IPS DF 6.9 (cell line): ENCODE measurements around the gene SPC24.

ENCODE experiments used
- DNase-seq: peaks from one replicate; pipeline ENCODE4 v3.0.0-alpha.2; 2013; ENCODE audit warnings: low read depth, low spot score
- H3K27ac ChIP-seq: one replicate; pipeline ENCODE4 v1.5.1; 2013; ENCODE audit warnings: low read length, control low read depth
- H3K27me3 ChIP-seq: 2 replicates; pipeline ENCODE4 v1.6.1; 2013; ENCODE audit warnings: mild to moderate bottlenecking, low read length; ENCODE audit not compliant: control insufficient read depth, insufficient read depth
- H3K36me3 ChIP-seq: 2 replicates; pipeline ENCODE4 v1.6.1; 2013; ENCODE audit warnings: low read length; ENCODE audit not compliant: control insufficient read depth, insufficient read depth
- H3K4me1 ChIP-seq: 2 replicates; pipeline ENCODE4 v1.6.1; 2013; ENCODE audit warnings: low read length; ENCODE audit not compliant: control insufficient read depth, insufficient read depth
- H3K4me3 ChIP-seq: 2 replicates; pipeline ENCODE4 v1.5.1; 2013; ENCODE audit warnings: mild to moderate bottlenecking, low read length
- H3K9me3 ChIP-seq: 2 replicates; pipeline ENCODE4 v1.6.1; 2013; ENCODE audit warnings: low read length, inconsistent platforms; ENCODE audit not compliant: control insufficient read depth, insufficient read depth
- WGBS: extraction: QIAGEN DNeasy Blood & Tissue Kit; methylation state at CpG from one replicate; pipeline ENCODE4 v1.1.7; 2013; ENCODE audit warnings: mixed read lengths, missing lambda C conversion rate; ENCODE audit not compliant: insufficient read length, insufficient coverage; 5-methylcytosine and 5-hydroxymethylcytosine counted together

The SPC24 gene

GRCh38 chr19:11176466-11177193, 21.0 kb upstream of the SPC24 start:
- no peak overlapping the region for H3K4me3 ChIP-seq
- H3K4me1 ChIP-seq, result no peaks in the 10 kb centered on the region
- no peak for DNase-seq
- H3K9me3 ChIP-seq, result no peaks in the 10 kb centered on the region
- H3K36me3 ChIP-seq, result peaks cover 17% of the 10 kb centered on the region
- H3K27me3 ChIP-seq, result no peaks in the 10 kb centered on the region
- no peak overlapping the region for H3K27ac ChIP-seq
- WGBS, result no CpG with 5 or more reads among the region's 18 CpGs

DNA sequence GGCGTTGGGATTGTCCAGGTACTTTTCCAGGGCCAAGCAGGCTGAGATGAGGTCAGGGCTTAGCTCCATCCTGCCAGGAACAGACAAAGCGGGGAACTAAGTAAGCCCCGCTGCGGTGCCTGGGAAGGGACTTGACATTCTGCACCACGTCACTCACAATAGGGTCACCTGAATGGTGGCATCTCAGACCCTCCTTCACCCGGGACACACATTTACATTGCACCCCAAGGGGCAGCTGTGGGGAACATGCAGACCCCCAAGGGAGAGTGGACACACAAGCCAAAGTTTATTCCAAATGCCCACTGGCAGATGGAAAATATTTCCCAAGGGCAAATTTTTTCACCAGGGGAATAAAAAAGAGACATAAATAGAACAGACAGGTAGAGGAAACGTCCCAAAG, 20.3 kb upstream of the SPC24 start:
- Histone ChIP-seq H3K9me3 (no peaks in the 10 kb centered on the region), H3K36me3 (peaks cover 17% of the 10 kb centered on the region), H3K27me3 (no peaks in the 10 kb centered on the region), H3K27ac (no peak overlapping the region), H3K4me1 (no peaks in the 10 kb centered on the region), H3K4me3 (no peak overlapping the region)
- WGBS, result no CpG with 5 or more reads among the region's 7 CpGs
- no peak for DNase-seq

DNA sequence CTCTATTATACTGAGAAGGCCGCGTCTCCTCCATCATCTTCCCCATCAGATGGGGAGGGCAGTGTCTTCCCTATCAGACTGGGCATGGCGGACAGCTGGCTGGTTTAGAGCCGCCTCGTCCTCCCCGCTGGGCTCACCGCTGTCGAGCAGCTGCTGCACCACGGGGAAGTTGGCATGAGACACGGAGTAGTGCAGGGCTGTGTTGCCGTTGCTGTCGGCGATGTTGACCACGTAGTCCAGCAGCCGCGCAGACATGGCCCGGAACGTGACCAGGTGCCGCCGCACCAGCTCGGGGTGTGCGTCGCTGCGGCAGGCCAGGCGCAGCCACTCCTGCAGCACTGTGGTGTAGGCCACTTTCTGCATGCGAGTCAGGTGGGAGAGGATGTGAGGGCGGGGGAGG, 18.8 kb upstream of the SPC24 start:
- DNase-seq, result no peak
- WGBS, result no CpG with 5 or more reads among the region's 27 CpGs
- Histone ChIP-seq H3K36me3 (peaks cover 23% of the 10 kb centered on the region), H3K27ac (no peak overlapping the region), H3K27me3 (no peaks in the 10 kb centered on the region), H3K9me3 (no peaks in the 10 kb centered on the region), H3K4me3 (no peak overlapping the region), H3K4me1 (no peaks in the 10 kb centered on the region)

- Histone ChIP-seq H3K4me1 (no peaks in the 10 kb centered on the region), H3K36me3 (peaks cover 23% of the 10 kb centered on the region), H3K27ac (no peak overlapping the region), H3K4me3 (no peak overlapping the region), H3K9me3 (no peaks in the 10 kb centered on the region), H3K27me3 (no peaks in the 10 kb centered on the region)
- WGBS, result no CpG with 5 or more reads among the region's 8 CpGs
- no peak for DNase-seq
Measured at GRCh38 chr19:11173516-11174155, 18.1 kb upstream of the SPC24 start.

DNA sequence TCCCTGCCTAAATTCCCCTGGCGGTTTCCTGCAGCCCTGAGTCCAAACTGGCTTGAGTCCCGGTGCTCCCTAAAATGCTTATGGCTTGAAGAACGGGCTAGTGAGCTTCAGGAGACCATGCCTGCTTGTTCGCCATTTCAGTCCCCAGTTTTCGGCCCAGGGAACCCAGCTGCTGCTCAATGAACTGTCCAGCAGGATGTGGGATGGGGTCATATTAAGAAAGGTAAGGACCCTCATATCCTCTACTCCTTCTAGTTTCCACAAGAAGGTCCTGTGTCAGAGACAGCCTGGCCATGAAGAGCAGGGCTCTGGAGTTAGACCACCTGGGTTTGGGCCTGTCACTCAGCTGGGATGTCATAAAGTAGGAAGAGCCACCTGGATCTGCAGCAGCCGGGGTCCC, 17.0 kb upstream of the SPC24 start:
- DNase-seq, result no peak
- Histone ChIP-seq H3K27me3 (no peaks in the 10 kb centered on the region), H3K27ac (no peak overlapping the region), H3K4me3 (no peak overlapping the region), H3K9me3 (no peaks in the 10 kb centered on the region), H3K36me3 (peaks cover 20% of the 10 kb centered on the region), H3K4me1 (no peaks in the 10 kb centered on the region)
- WGBS, result no CpG with 5 or more reads among the region's 6 CpGs

GRCh38 chr19:11171144-11171543, 15.6 kb upstream of the SPC24 start:
- Histone ChIP-seq H3K4me1 (no peaks in the 10 kb centered on the region), H3K27ac (no peak overlapping the region), H3K27me3 (no peaks in the 10 kb centered on the region), H3K9me3 (no peaks in the 10 kb centered on the region), H3K4me3 (no peak overlapping the region), H3K36me3 (peaks cover 20% of the 10 kb centered on the region)
- no peak for DNase-seq
- no CpG with 5 or more reads among the region's 5 CpGs for WGBS

- Histone ChIP-seq H3K27me3 (no peaks in the 10 kb centered on the region), H3K36me3 (peaks cover 20% of the 10 kb centered on the region), H3K4me3 (no peak overlapping the region), H3K27ac (no peak overlapping the region), H3K9me3 (no peaks in the 10 kb centered on the region), H3K4me1 (no peaks in the 10 kb centered on the region)
- no CpG with 5 or more reads among the region's 31 CpGs for WGBS
- no peak for DNase-seq
Measured at GRCh38 chr19:11169896-11170678, 14.5 kb upstream of the SPC24 start.

DNA sequence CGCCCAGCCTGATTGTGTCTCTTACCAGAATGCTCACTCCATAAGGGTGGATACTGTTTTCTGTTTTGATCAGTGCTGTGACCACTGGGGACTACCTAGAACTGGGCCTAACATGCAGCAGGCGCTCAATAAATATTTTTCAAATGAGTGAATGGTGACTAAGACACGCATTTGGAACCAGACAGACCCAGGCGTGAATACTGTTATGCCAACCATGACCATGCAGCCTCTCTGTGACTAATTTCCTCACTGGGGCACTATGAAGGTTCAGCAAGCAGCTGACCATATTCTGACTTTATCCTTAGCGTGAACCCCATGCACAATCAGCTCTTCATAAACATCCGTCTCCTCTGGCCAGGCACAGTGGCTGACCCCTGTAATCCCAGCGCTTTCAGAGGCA, 13.0 kb upstream of the SPC24 start:
- Histone ChIP-seq H3K9me3 (no peaks in the 10 kb centered on the region), H3K4me3 (no peak overlapping the region), H3K27ac (no peak overlapping the region), H3K4me1 (no peaks in the 10 kb centered on the region), H3K27me3 (no peaks in the 10 kb centered on the region), H3K36me3 (peaks cover 12% of the 10 kb centered on the region)
- WGBS, result no CpG with 5 or more reads among the region's 7 CpGs
- DNase-seq, result no peak

GRCh38 chr19:11166281-11167142, 10.9 kb upstream of the SPC24 start:
- no peak overlapping the region for H3K4me3 ChIP-seq
- no peaks in the 10 kb centered on the region for H3K4me1 ChIP-seq
- no peaks in the 10 kb centered on the region for H3K27me3 ChIP-seq
- no peak overlapping the region for H3K27ac ChIP-seq
- H3K9me3 ChIP-seq, result no peaks in the 10 kb centered on the region
- no CpG with 5 or more reads among the region's 26 CpGs for WGBS
- DNase-seq, result no peak
- peaks cover 6% of the 10 kb centered on the region for H3K36me3 ChIP-seq

GRCh38 chr19:11165486-11166030, 10.0 kb upstream of the SPC24 start:
- Histone ChIP-seq H3K4me3 (no peak overlapping the region), H3K27me3 (no peaks in the 10 kb centered on the region), H3K9me3 (no peaks in the 10 kb centered on the region), H3K36me3 (peaks cover 6% of the 10 kb centered on the region), H3K27ac (no peak overlapping the region), H3K4me1 (no peaks in the 10 kb centered on the region)
- DNase-seq, result no peak
- no CpG with 5 or more reads among the region's 13 CpGs for WGBS
